HCT116 (cell line): Measurements from ENCODE around the gene METTL1.

Experiments
- CBX3 ChIP-seq: IDR thresholded peaks from 2 replicates; pipeline ENCODE4 v1.6.1; 2012; ENCODE audit warnings: low read depth
- CTCF ChIP-seq, 3 experiments: fragments of 200-600 bp in 1 of 3; sonication (generic) in 1 of 3; IDR thresholded peaks in 2 of 3; conservative IDR thresholded peaks in 1 of 3; 2 replicates each; pipeline ENCODE4 v1.5.1; 2012 to 2017; ENCODE audit warnings: low read depth in 2 of 3, low read length in 2 of 3, antibody characterized with exemption in 1 of 3, borderline replicate concordance in 1 of 3, control low read depth in 1 of 3, mild to moderate bottlenecking in 1 of 3, mixed read lengths in 1 of 3, mixed run types in 1 of 3, moderate library complexity in 1 of 3; ENCODE audit not compliant: insufficient read depth in 1 of 3
- EZH2 ChIP-seq: fragments of 200-600 bp; sonication (generic); IDR thresholded peaks from 2 replicates; pipeline ENCODE4 v1.6.1; 2017; ENCODE audit warnings: antibody characterized with exemption, mixed run types
- EZH2phosphoT487 ChIP-seq: fragments of 200-600 bp; IDR thresholded peaks from 2 replicates; pipeline ENCODE4 v1.6.1; 2018; ENCODE audit warnings: antibody characterized with exemption, borderline replicate concordance
- POLR2A ChIP-seq: IDR thresholded peaks from 2 replicates; pipeline ENCODE4 v1.7.0; 2011; ENCODE audit warnings: borderline replicate concordance; ENCODE audit not compliant: insufficient read depth, insufficient read length; ENCODE audit errors: extremely low read depth
- POLR2AphosphoS5 ChIP-seq: IDR thresholded peaks from 2 replicates; pipeline ENCODE4 v1.6.1; 2011; ENCODE audit warnings: mild to moderate bottlenecking, low read depth, low read length, moderate library complexity
- ZNF274 ChIP-seq: fragments of 200-500 bp; sonication (Bioruptor generic); IDR thresholded peaks from 2 replicates; pipeline ENCODE4 v1.6.1; 2014; ENCODE audit warnings: mild to moderate bottlenecking, low read depth, low read length, inconsistent platforms

- no peak for TF ChIP-seq POLR2A
- no peak for TF ChIP-seq CTCF (IDR thresholded peaks at IDR 0.05 in 2 of 3, conservative IDR thresholded peaks at IDR 0.05 in 1 of 3; ENCODE audit: borderline replicate concordance in 1 of 3, insufficient read depth in 1 of 3, low read depth in 2 of 3, low read length in 2 of 3)
- no peak for TF ChIP-seq ZNF274
- no peak for TF ChIP-seq CBX3
- no peak for TF ChIP-seq POLR2AphosphoS5
- no peak for TF ChIP-seq EZH2phosphoT487
- no peak for TF ChIP-seq EZH2
Observed at GRCh38 chr12:57811028-57811755, 39.3 kb upstream of the METTL1 start.
